ENCODE data around the gene SPNS1.

Gene SPNS1

GRCh38 chr16:29007730-29008593, 33.4 kb downstream of the SPNS1 start:
- TF ChIP-seq, protein P1, sequence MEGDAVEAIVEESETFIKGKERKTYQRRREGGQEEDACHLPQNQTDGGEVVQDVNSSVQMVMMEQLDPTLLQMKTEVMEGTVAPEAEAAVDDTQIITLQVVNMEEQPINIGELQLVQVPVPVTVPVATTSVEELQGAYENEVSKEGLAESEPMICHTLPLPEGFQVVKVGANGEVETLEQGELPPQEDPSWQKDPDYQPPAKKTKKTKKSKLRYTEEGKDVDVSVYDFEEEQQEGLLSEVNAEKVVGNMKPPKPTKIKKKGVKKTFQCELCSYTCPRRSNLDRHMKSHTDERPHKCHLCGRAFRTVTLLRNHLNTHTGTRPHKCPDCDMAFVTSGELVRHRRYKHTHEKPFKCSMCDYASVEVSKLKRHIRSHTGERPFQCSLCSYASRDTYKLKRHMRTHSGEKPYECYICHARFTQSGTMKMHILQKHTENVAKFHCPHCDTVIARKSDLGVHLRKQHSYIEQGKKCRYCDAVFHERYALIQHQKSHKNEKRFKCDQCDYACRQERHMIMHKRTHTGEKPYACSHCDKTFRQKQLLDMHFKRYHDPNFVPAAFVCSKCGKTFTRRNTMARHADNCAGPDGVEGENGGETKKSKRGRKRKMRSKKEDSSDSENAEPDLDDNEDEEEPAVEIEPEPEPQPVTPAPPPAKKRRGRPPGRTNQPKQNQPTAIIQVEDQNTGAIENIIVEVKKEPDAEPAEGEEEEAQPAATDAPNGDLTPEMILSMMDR (IDR thresholded peaks at IDR 0.05; ENCODE audit: low read depth, low read length): no peak
- no peak overlapping the region for H3K4me3 ChIP-seq (ENCODE audit: low read depth, low read length)

DNA sequence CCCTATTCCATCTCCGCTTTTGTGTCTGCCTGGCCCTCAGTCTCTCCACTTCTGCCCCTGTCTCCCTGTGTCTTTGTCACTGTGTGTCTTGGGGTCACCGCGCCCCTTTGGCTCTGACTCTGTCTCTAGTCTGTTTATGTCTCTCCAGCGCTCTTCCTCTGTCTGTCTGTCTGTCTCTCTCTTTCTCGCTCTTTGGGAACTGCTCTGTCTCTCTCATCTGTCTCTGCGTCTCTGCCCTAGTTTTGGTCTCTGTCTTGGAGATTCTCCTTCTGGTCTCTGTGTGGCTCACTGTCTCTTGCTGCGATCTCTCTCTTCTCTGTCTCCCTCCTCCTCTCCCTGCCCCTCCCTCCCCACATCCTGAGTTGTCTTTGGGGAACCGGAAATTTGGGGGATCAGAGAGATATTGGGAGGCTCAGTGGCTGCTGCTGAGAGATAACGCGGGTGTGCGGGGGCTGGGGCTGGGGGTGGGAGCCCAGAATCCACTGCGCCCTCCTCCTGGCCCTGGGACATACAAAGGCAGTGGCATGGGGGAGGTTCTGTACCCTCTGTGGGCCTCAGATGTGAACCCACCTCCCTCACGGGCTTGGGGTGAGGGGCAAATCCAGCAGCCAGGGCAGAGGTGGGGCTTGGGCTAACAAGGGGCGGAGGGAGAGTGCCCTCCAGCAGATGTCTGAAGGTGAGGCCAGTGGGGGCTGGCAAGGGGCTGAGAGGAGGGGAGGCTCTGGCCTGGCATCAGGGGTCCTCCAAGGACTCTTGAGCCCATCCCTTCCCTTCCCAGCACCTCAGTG, 34.7 kb downstream of the SPNS1 start:
- H3K4me3 ChIP-seq (ENCODE audit: low read depth, low read length): no peak overlapping the region
- TF ChIP-seq, protein P1 (IDR thresholded peaks at IDR 0.05; ENCODE audit: low read depth, low read length): no peak

DNA sequence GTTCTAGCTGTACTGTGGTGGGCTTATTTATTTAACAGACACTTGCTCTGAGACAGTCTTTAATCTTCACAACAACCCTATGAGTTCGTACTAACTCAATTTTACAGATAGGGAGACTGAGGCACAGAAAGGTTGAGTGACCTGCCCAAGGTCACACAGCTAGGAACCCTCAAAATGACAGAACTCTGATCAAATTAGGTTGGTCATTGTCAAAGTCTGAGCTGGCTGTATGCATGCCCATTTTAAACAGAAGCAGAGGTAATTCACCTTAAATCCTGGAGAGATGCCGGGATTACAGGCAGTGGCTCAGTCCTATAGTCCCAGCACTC, 35.2 kb downstream of the SPNS1 start:
- H3K4me3 ChIP-seq (ENCODE audit: low read depth, low read length): no peak overlapping the region
- TF ChIP-seq, protein P1 (IDR thresholded peaks at IDR 0.05; ENCODE audit: low read depth, low read length): no peak

- H3K4me3 ChIP-seq (ENCODE audit: low read depth, low read length): no peak overlapping the region
- TF ChIP-seq, protein P1 (IDR thresholded peaks at IDR 0.05; ENCODE audit: low read depth, low read length): no peak
Observed at GRCh38 chr16:29011112-29011511, 36.5 kb downstream of the SPNS1 start.

- TF ChIP-seq, protein P1 (IDR thresholded peaks at IDR 0.05; ENCODE audit: low read depth, low read length): no peak
- H3K4me3 ChIP-seq (ENCODE audit: low read depth, low read length): no peak overlapping the region
Observed at GRCh38 chr16:29011851-29012250, 37.3 kb downstream of the SPNS1 start.

DNA sequence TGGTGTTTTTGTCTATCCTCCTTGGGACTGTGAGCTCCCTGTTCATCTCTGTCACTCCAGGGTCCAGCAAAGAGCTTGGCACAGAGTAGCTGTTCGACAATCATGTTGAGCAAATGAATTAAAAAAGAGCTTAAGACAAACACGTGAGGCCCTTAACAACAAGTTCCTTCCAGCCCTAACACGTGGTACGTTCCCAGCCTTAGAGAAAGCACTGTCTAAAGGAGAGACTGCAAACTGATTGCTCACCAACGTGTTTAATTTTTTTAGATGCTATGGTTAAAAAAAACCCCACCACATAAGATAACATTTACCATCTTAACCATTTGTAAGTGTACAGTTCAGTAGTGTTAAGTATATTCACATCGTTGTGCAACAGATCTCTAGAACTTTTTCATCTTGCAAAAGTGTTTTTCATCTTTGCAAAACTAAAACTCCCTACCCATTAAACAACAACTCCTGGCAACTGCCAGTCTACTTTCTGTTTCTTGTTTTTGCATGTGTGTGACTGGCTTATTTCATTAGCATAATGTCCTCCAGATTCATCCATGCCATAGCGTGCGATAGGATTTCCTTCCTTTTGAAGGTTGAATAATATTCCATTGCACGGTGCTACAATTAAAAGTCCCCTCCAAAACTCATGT, 38.5 kb downstream of the SPNS1 start:
- H3K4me3 ChIP-seq (ENCODE audit: low read depth, low read length): no peak overlapping the region
- TF ChIP-seq, protein P1 (IDR thresholded peaks at IDR 0.05; ENCODE audit: low read depth, low read length): no peak
